MCF 10A (cell line): ENCODE measurements around the gene NENF. TPM values are rescaled to one million over a fixed set of nuclear protein-coding genes. Genes with fewer than 3 reads are reported as not detected.
"Not testable (repeated sequence)": the region's sequence is repeated elsewhere in the genome, so short reads cannot be mapped to it uniquely, and the experiment has no call there.

Experiments
- BruUV-seq: library from RNA; stranded (reverse); fragments of 400-500 nt; replicated peaks from 2 replicates; lab custom pipeline; 2021; lab: Mats Ljungman, UMichigan
- CTCF ChIA-PET: fragments of 300-600 bp; sonication (Branson Sonifier 250); formaldehyde crosslinking; extraction: SDS; loops from one replicate; lab custom pipeline; 2021; ENCODE audit warnings: antibody characterized with exemption, inconsistent platforms; lab: Yijun Ruan, JAX
- POLR2A ChIA-PET: fragments of 300-600, 350-650 bp; sonication (Branson Sonifier 250); formaldehyde crosslinking; extraction: SDS; loops from one replicate; lab custom pipeline; 2020; ENCODE audit warnings: antibody characterized with exemption, inconsistent platforms; lab: Yijun Ruan, JAX
- DNase-seq: peaks from one replicate; pipeline ENCODE4 v3.0.0-alpha.2; 2018; ENCODE audit not compliant: unreplicated experiment
- H3K27ac Mint-ChIP-seq: one replicate; pipeline ENCODE4 v1.8.0; 2022; ENCODE audit warnings: mild to moderate bottlenecking, low read depth, mixed read lengths; ENCODE audit not compliant: unreplicated experiment
- H3K27me3 Mint-ChIP-seq: one replicate; pipeline ENCODE4 v1.8.0; 2022; ENCODE audit warnings: mixed read lengths; ENCODE audit not compliant: insufficient read depth, unreplicated experiment
- H3K36me3 Mint-ChIP-seq: one replicate; pipeline ENCODE4 v1.8.0; 2022; ENCODE audit warnings: mild to moderate bottlenecking, moderate library complexity, mixed read lengths; ENCODE audit not compliant: insufficient read depth, unreplicated experiment
- H3K4me1 Mint-ChIP-seq: one replicate; pipeline ENCODE4 v1.8.0; 2022; ENCODE audit warnings: mixed read lengths; ENCODE audit not compliant: insufficient read depth, unreplicated experiment
- H3K4me3 Mint-ChIP-seq: one replicate; pipeline ENCODE4 v1.8.0; 2022; ENCODE audit warnings: mild to moderate bottlenecking, moderate library complexity, mixed read lengths; ENCODE audit not compliant: unreplicated experiment
- H3K9me3 Mint-ChIP-seq: one replicate; pipeline ENCODE4 v1.8.0; 2022; ENCODE audit warnings: mixed read lengths; ENCODE audit not compliant: unreplicated experiment
- CTCF ChIP-seq: fragments of 200-600 bp; IDR thresholded peaks from one replicate; pipeline ENCODE4 v1.8.0; 2022; ENCODE audit warnings: antibody characterized with exemption, mild to moderate bottlenecking; ENCODE audit not compliant: unreplicated experiment
- intact Hi-C: fragments of 100-400 bp; cut with micrococcal nuclease; formaldehyde crosslinking; loops from 2 replicates; pipeline ENCODE4 v1.14.1; 2022
- total RNA-seq: library from RNA; stranded (reverse); gene quantifications from 2 replicates; pipeline ENCODE4 v1.2.3, GENCODE V29; 2022

NENF gene
- total RNA-seq, 1 experiment from 2014 or later, result 110 TPM

GRCh38 chr1:212479188-212479587, 46.5 kb downstream of the NENF start:
- H3K27me3 Mint-ChIP-seq, result no peaks in the 10 kb centered on the region
- CTCF ChIA-PET, result interaction anchor here (0.6 to 9.9 kb wide), 31 partner anchors 10 to 516 kb away, joined by 3 to 147 read pairs (median 10); partner anchors contain the start of genes ATF3, NSL1 and TATDN3
- TF ChIP-seq CTCF, result no peak
- POLR2A ChIA-PET, result interaction anchor here (0.9 to 5.6 kb wide), 10 partner anchors 9 to 312 kb away, joined by 3 to 94 read pairs (median 9); partner anchors contain the start of genes ATF3, NSL1 and TATDN3
- peak overlapping the region; percentile 52 for H3K27ac Mint-ChIP-seq
- H3K36me3 Mint-ChIP-seq, result no peaks in the 10 kb centered on the region
- no peak overlapping the region for H3K4me3 Mint-ChIP-seq
- DNase-seq, result no peak
- H3K9me3 Mint-ChIP-seq, result no peaks in the 10 kb centered on the region
- no TSS peak for BruUV-seq
- intact Hi-C loops, result loop anchor here (5.0 kb wide), 1 partner anchor 378 kb away; the partner anchor contains the start of gene FLVCR1
- peaks cover 25% of the 10 kb centered on the region for H3K4me1 Mint-ChIP-seq

GRCh38 chr1:212480711-212481437, 48.2 kb downstream of the NENF start:
- H3K4me1 Mint-ChIP-seq, result peaks cover 40% of the 10 kb centered on the region
- DNase-seq, BruUV-seq, H3K4me3 Mint-ChIP-seq, H3K36me3 Mint-ChIP-seq, H3K9me3 Mint-ChIP-seq, intact Hi-C loops, H3K27ac Mint-ChIP-seq, H3K27me3 Mint-ChIP-seq: not testable (repeated sequence)
- CTCF ChIA-PET, result interaction anchor here (0.5 to 9.9 kb wide), 25 partner anchors 8 to 1799 kb away, joined by 3 to 147 read pairs (median 5); no protein-coding TSS in a partner anchor
- POLR2A ChIA-PET, result interaction anchor here (0.6 to 5.6 kb wide), 8 partner anchors 11 to 310 kb away, joined by 3 to 94 read pairs (median 6); partner anchors contain the start of genes ATF3, NSL1 and TATDN3

- intact Hi-C loops, result no loop called here
- Mint-ChIP-seq H3K36me3 (no peaks in the 10 kb centered on the region), H3K4me1 (peaks cover 45% of the 10 kb centered on the region), H3K9me3 (no peaks in the 10 kb centered on the region), H3K4me3 (no peak overlapping the region), H3K27ac (peak overlapping the region; percentile 52), H3K27me3 (no peaks in the 10 kb centered on the region)
- BruUV-seq, result no TSS peak
- no peak for DNase-seq
- POLR2A ChIA-PET, result interaction anchor here (0.6 to 5.6 kb wide), 7 partner anchors 12 to 711 kb away, joined by 3 to 94 read pairs (median 6); partner anchors contain the start of genes ATF3, NSL1 and TATDN3
- TF ChIP-seq CTCF, result no peak
- CTCF ChIA-PET, result interaction anchor here (0.5 to 9.9 kb wide), 18 partner anchors 9 to 1798 kb away, joined by 3 to 99 read pairs (median 4); no protein-coding TSS in a partner anchor
These were observed 48.7 kb downstream of the NENF start for GRCh38 chr1:212481438-212481767.

GRCh38 chr1:212482006-212482636, 49.4 kb downstream of the NENF start:
- Mint-ChIP-seq H3K27me3 (no peaks in the 10 kb centered on the region), H3K4me3 (no peak overlapping the region), H3K36me3 (no peaks in the 10 kb centered on the region), H3K4me1 (peaks cover 45% of the 10 kb centered on the region), H3K9me3 (no peaks in the 10 kb centered on the region), H3K27ac (peak overlapping the region; percentile 52)
- CTCF ChIA-PET, result interaction anchor here (0.5 to 9.9 kb wide), 13 partner anchors 9 to 876 kb away, joined by 3 to 99 read pairs (median 4); no protein-coding TSS in a partner anchor
- no peak for DNase-seq
- no peak for TF ChIP-seq CTCF
- no TSS peak for BruUV-seq
- intact Hi-C loops, result no loop called here
- POLR2A ChIA-PET, result interaction anchor here (0.6 to 2.1 kb wide), 5 partner anchors 115 to 712 kb away, joined by 3 to 7 read pairs (median 4); partner anchors contain the start of genes ATF3, NSL1 and TATDN3
